Measurements from ENCODE around the gene ASTN2. TPM values are rescaled to one million over a fixed set of nuclear protein-coding genes. Genes with fewer than 3 reads are reported as not detected.

ASTN2 gene
- total RNA-seq, 2 experiments from 2014 or later, result 3.9 TPM

GRCh38 chr9:116494815-116495634 lies 919.8 kb downstream of the ASTN2 start:
- no peaks in the 10 kb centered on the region for H3K9me3 Mint-ChIP-seq
- H3K4me1 Mint-ChIP-seq, result no peaks in the 10 kb centered on the region
- no peaks in the 10 kb centered on the region for H3K27me3 Mint-ChIP-seq
- no peak overlapping the region for H3K4me3 Mint-ChIP-seq
- DNase-seq, result peak; percentile 24
- no peaks in the 10 kb centered on the region for H3K36me3 Mint-ChIP-seq
- no peak overlapping the region for H3K27ac Mint-ChIP-seq

GRCh38 chr9:116493183-116493860 lies 921.5 kb downstream of the ASTN2 start:
- no peak overlapping the region for H3K27ac Mint-ChIP-seq

GRCh38 chr9:116491659-116492058 lies 923.2 kb downstream of the ASTN2 start:
- Mint-ChIP-seq H3K36me3 (no peaks in the 10 kb centered on the region), H3K4me3 (no peak overlapping the region), H3K9me3 (no peaks in the 10 kb centered on the region), H3K27me3 (no peaks in the 10 kb centered on the region), H3K4me1 (no peaks in the 10 kb centered on the region), H3K27ac (no peak overlapping the region)
- no peak for DNase-seq

More at GRCh38 chr9:116493183-116493860, 921.5 kb downstream of the ASTN2 start:
- Mint-ChIP-seq H3K4me3 (no peak overlapping the region), H3K36me3 (no peaks in the 10 kb centered on the region), H3K4me1 (no peaks in the 10 kb centered on the region), H3K9me3 (no peaks in the 10 kb centered on the region), H3K27me3 (no peaks in the 10 kb centered on the region)
- DNase-seq, result no peak

- no peaks in the 10 kb centered on the region for H3K4me1 Mint-ChIP-seq
- no peaks in the 10 kb centered on the region for H3K9me3 Mint-ChIP-seq
- no peak overlapping the region for H3K27ac Mint-ChIP-seq
- H3K27me3 Mint-ChIP-seq, result no peaks in the 10 kb centered on the region
- H3K4me3 Mint-ChIP-seq, result no peak overlapping the region
- no peak for DNase-seq
- no peaks in the 10 kb centered on the region for H3K36me3 Mint-ChIP-seq
Observed at GRCh38 chr9:116491219-116491618, 923.6 kb downstream of the ASTN2 start.

GRCh38 chr9:116490321-116490720 lies 924.5 kb downstream of the ASTN2 start:
- Mint-ChIP-seq H3K9me3 (no peaks in the 10 kb centered on the region), H3K36me3 (no peaks in the 10 kb centered on the region), H3K4me3 (no peak overlapping the region), H3K4me1 (no peaks in the 10 kb centered on the region), H3K27me3 (no peaks in the 10 kb centered on the region), H3K27ac (no peak overlapping the region)
- DNase-seq, result no peak

- Mint-ChIP-seq H3K9me3 (no peaks in the 10 kb centered on the region), H3K36me3 (peaks cover 1% of the 10 kb centered on the region), H3K4me1 (no peaks in the 10 kb centered on the region), H3K27ac (no peak overlapping the region), H3K4me3 (no peak overlapping the region), H3K27me3 (no peaks in the 10 kb centered on the region)
- no peak for DNase-seq
Observed at GRCh38 chr9:116488373-116488772, 926.5 kb downstream of the ASTN2 start.

- Mint-ChIP-seq H3K27me3 (no peaks in the 10 kb centered on the region), H3K4me3 (no peak overlapping the region), H3K27ac (no peak overlapping the region), H3K4me1 (no peaks in the 10 kb centered on the region), H3K9me3 (no peaks in the 10 kb centered on the region), H3K36me3 (peaks cover 1% of the 10 kb centered on the region)
- DNase-seq, result no peak
Observed at GRCh38 chr9:116484492-116485061, 930.3 kb downstream of the ASTN2 start.

GRCh38 chr9:116483622-116484491 lies 931.0 kb downstream of the ASTN2 start:
- Mint-ChIP-seq H3K9me3 (no peaks in the 10 kb centered on the region), H3K4me3 (no peak overlapping the region), H3K36me3 (peaks cover 1% of the 10 kb centered on the region), H3K4me1 (no peaks in the 10 kb centered on the region), H3K27ac (no peak overlapping the region), H3K27me3 (no peaks in the 10 kb centered on the region)
- DNase-seq, result no peak

GRCh38 chr9:116482740-116483139 lies 932.1 kb downstream of the ASTN2 start:
- Mint-ChIP-seq H3K4me3 (no peak overlapping the region), H3K36me3 (peaks cover 1% of the 10 kb centered on the region), H3K4me1 (no peaks in the 10 kb centered on the region), H3K27me3 (no peaks in the 10 kb centered on the region), H3K9me3 (no peaks in the 10 kb centered on the region), H3K27ac (no peak overlapping the region)
- DNase-seq, result no peak

GRCh38 chr9:116480700-116481099 lies 934.2 kb downstream of the ASTN2 start:
- H3K27ac Mint-ChIP-seq, result no peak overlapping the region
- no peaks in the 10 kb centered on the region for H3K4me1 Mint-ChIP-seq
- H3K4me3 Mint-ChIP-seq, result no peak overlapping the region
- no peaks in the 10 kb centered on the region for H3K27me3 Mint-ChIP-seq
- H3K9me3 Mint-ChIP-seq, result no peaks in the 10 kb centered on the region
- peaks cover 8% of the 10 kb centered on the region for H3K36me3 Mint-ChIP-seq
- DNase-seq, result no peak

- DNase-seq, result no peak
- no peak overlapping the region for H3K4me3 Mint-ChIP-seq
Observed at GRCh38 chr9:116479967-116480366, 934.9 kb downstream of the ASTN2 start.

GRCh38 chr9:116479056-116479544 lies 935.8 kb downstream of the ASTN2 start:
- no peak overlapping the region for H3K4me3 Mint-ChIP-seq
- H3K27me3 Mint-ChIP-seq, result no peaks in the 10 kb centered on the region
- peaks cover 10% of the 10 kb centered on the region for H3K36me3 Mint-ChIP-seq
- no peaks in the 10 kb centered on the region for H3K4me1 Mint-ChIP-seq
- DNase-seq, result no peak
- H3K9me3 Mint-ChIP-seq, result no peaks in the 10 kb centered on the region
- no peak overlapping the region for H3K27ac Mint-ChIP-seq

More at GRCh38 chr9:116479967-116480366, 934.9 kb downstream of the ASTN2 start:
- H3K36me3 Mint-ChIP-seq, result peaks cover 11% of the 10 kb centered on the region
- H3K27ac Mint-ChIP-seq, result no peak overlapping the region
- no peaks in the 10 kb centered on the region for H3K4me1 Mint-ChIP-seq
- no peaks in the 10 kb centered on the region for H3K27me3 Mint-ChIP-seq
- no peaks in the 10 kb centered on the region for H3K9me3 Mint-ChIP-seq

GRCh38 chr9:116477584-116478141 lies 937.2 kb downstream of the ASTN2 start:
- H3K27me3 Mint-ChIP-seq, result no peaks in the 10 kb centered on the region
- no peaks in the 10 kb centered on the region for H3K9me3 Mint-ChIP-seq
- H3K27ac Mint-ChIP-seq, result no peak overlapping the region
- no peaks in the 10 kb centered on the region for H3K4me1 Mint-ChIP-seq
- peaks cover 10% of the 10 kb centered on the region for H3K36me3 Mint-ChIP-seq
- DNase-seq, result no peak
- no peak overlapping the region for H3K4me3 Mint-ChIP-seq

GRCh38 chr9:116476935-116477381 lies 937.9 kb downstream of the ASTN2 start:
- no peaks in the 10 kb centered on the region for H3K27me3 Mint-ChIP-seq
- H3K9me3 Mint-ChIP-seq, result no peaks in the 10 kb centered on the region
- H3K4me3 Mint-ChIP-seq, result no peak overlapping the region
- peaks cover 10% of the 10 kb centered on the region for H3K36me3 Mint-ChIP-seq
- no peaks in the 10 kb centered on the region for H3K4me1 Mint-ChIP-seq
- no peak for DNase-seq
- H3K27ac Mint-ChIP-seq, result no peak overlapping the region
